GM12878 (cell line): ENCODE results near the gene SIPA1. TPM values are rescaled to one million over a fixed set of nuclear protein-coding genes. Genes with fewer than 3 reads are reported as not detected.

Experiments
- BHLHE40 ChIP-seq, 2 experiments: fragments of 450-650 bp in 1 of 2; IDR thresholded peaks; 2 replicates each; pipeline ENCODE4 v1.6.1; 2011 to 2017; ENCODE audit warnings: low read depth in 2 of 2, borderline replicate concordance in 1 of 2, improper control_type of control experiment in 1 of 2, low read length in 1 of 2, mild to moderate bottlenecking in 1 of 2
- BMI1 ChIP-seq: fragments of 450-650 bp; IDR thresholded peaks from 2 replicates; pipeline ENCODE4 v1.6.1; 2016; ENCODE audit warnings: mild to moderate bottlenecking, moderate library complexity, borderline replicate concordance
- BRCA1 ChIP-seq: IDR thresholded peaks from 2 replicates; pipeline ENCODE4 v1.6.1; 2011; ENCODE audit warnings: low read depth, low read length, improper control_type of control experiment
- CREB1 ChIP-seq: IDR thresholded peaks from 2 replicates; pipeline ENCODE4 v1.6.1; 2012; ENCODE audit warnings: low read depth, mild to moderate bottlenecking, inconsistent platforms
- IKZF1 ChIP-seq: fragments of 450-650 bp; conservative IDR thresholded peaks from 2 replicates; pipeline ENCODE4 v1.6.1; 2017; ENCODE audit warnings: antibody characterized with exemption, mild to moderate bottlenecking
- IKZF2 ChIP-seq, 2 experiments: fragments of 450-650 bp; IDR thresholded peaks; 2 replicates each; pipeline ENCODE4 v1.6.1; 2017; ENCODE audit warnings: mild to moderate bottlenecking in 2 of 2, moderate library complexity in 2 of 2
- IRF4 ChIP-seq: IDR thresholded peaks from 2 replicates; pipeline ENCODE4 v1.6.1; 2011; ENCODE audit warnings: low read depth, low read length
- MTA3 ChIP-seq: IDR thresholded peaks from 2 replicates; pipeline ENCODE4 v1.6.1; 2012; ENCODE audit warnings: low read length, inconsistent platforms, borderline replicate concordance
- MYB ChIP-seq: fragments of 150-350 bp; IDR thresholded peaks from 2 replicates; pipeline ENCODE4 v1.6.1; 2014; ENCODE audit warnings: mild to moderate bottlenecking, low read depth, low read length, borderline replicate concordance
- NBN ChIP-seq: fragments of 450-650 bp; IDR thresholded peaks from 2 replicates; pipeline ENCODE4 v1.6.1; 2016
- POU2F2 ChIP-seq: IDR thresholded peaks from 3 replicates; pipeline ENCODE4 v1.6.1; 2011; ENCODE audit warnings: low read depth, mild to moderate bottlenecking, low read length, borderline replicate concordance
- RAD21 ChIP-seq: IDR thresholded peaks from 2 replicates; pipeline ENCODE4 v1.6.1; 2011; ENCODE audit warnings: mild to moderate bottlenecking, low read depth, low read length, moderate library complexity; ENCODE audit not compliant: insufficient read depth
- RUNX3 ChIP-seq: IDR thresholded peaks from 2 replicates; pipeline ENCODE4 v1.6.1; 2012; ENCODE audit warnings: low read length, inconsistent platforms
- SMARCA5 ChIP-seq: fragments of 450-650 bp; IDR thresholded peaks from 2 replicates; pipeline ENCODE4 v1.6.1; 2017; ENCODE audit warnings: mild to moderate bottlenecking
- SUPT20H ChIP-seq: IDR thresholded peaks from 2 replicates; pipeline ENCODE4 v1.6.1; 2011; ENCODE audit warnings: low read depth, mild to moderate bottlenecking, low read length, moderate library complexity, borderline replicate concordance; ENCODE audit not compliant: control insufficient read depth
- TARDBP ChIP-seq: IDR thresholded peaks from 2 replicates; pipeline ENCODE4 v1.6.1; 2016; ENCODE audit warnings: borderline replicate concordance
- TCF3 ChIP-seq: IDR thresholded peaks from 2 replicates; pipeline ENCODE4 v1.6.1; 2012; ENCODE audit warnings: low read depth, mild to moderate bottlenecking, low read length, borderline replicate concordance; ENCODE audit not compliant: insufficient read depth
- polyA plus RNA-seq, 11 experiments: library from polyadenylated mRNA; depleted of rRNA in 4 of 11; unstranded in 6 of 11; stranded (reverse) in 5 of 11; fragments of >200 nt; fragmentation: Nextera tagmentation in 4 of 11; fragmentation: Illumina TruSeq in 1 of 11; extraction: Ambion mirVana in 4 of 11; extraction: Trizol in 1 of 11; gene quantifications; 1 replicate in 1 of 11; 2 replicates in 10 of 11; pipeline versions ENCODE4 v1.2.1 to v1.2.3, GENCODE V29; 2011 to 2016; ENCODE audit warnings: inconsistent platforms in 2 of 11, missing spikeins in 2 of 11, low read depth in 1 of 11
- total RNA-seq, 4 experiments: library from RNA; depleted of rRNA in 3 of 4; stranded (reverse); fragments of >200 nt in 3 of 4; fragmentation: Illumina TruSeq in 1 of 4; extraction: Trizol in 1 of 4; gene quantifications; 2 replicates each; pipeline versions ENCODE4 v1.2.1 to v1.2.3, GENCODE V29; 2013 to 2021
- TF ChIP-seq, protein P1 (sequence below): fragments of 450-650 bp; IDR thresholded peaks from 2 replicates; pipeline ENCODE4 v1.6.1; 2017; ENCODE audit warnings: mild to moderate bottlenecking, moderate library complexity
- TF ChIP-seq, protein P2 (sequence below): fragments of 450-650 bp; IDR thresholded peaks from 2 replicates; pipeline ENCODE4 v1.6.1; 2017; ENCODE audit warnings: low read depth, mild to moderate bottlenecking, moderate library complexity
- TF ChIP-seq, protein P3 (sequence below): fragments of 450-650 bp; IDR thresholded peaks from 2 replicates; pipeline ENCODE4 v1.6.1; 2017; ENCODE audit warnings: mild to moderate bottlenecking, low read depth, inconsistent platforms; ENCODE audit not compliant: poor library complexity, severe bottlenecking
- TF ChIP-seq, protein P4 (sequence below): IDR thresholded peaks from 2 replicates; pipeline ENCODE4 v1.6.1; 2011; ENCODE audit warnings: mild to moderate bottlenecking, low read depth, low read length, moderate library complexity; ENCODE audit not compliant: insufficient replicate concordance

SIPA1 gene
- total and polyA plus RNA-seq, 10 of the 15 experiments (the other 5 are each of a cell fraction or from before 2014, with no cell fraction given) = 1.0 to 139 (median 33.4) TPM

DNA sequence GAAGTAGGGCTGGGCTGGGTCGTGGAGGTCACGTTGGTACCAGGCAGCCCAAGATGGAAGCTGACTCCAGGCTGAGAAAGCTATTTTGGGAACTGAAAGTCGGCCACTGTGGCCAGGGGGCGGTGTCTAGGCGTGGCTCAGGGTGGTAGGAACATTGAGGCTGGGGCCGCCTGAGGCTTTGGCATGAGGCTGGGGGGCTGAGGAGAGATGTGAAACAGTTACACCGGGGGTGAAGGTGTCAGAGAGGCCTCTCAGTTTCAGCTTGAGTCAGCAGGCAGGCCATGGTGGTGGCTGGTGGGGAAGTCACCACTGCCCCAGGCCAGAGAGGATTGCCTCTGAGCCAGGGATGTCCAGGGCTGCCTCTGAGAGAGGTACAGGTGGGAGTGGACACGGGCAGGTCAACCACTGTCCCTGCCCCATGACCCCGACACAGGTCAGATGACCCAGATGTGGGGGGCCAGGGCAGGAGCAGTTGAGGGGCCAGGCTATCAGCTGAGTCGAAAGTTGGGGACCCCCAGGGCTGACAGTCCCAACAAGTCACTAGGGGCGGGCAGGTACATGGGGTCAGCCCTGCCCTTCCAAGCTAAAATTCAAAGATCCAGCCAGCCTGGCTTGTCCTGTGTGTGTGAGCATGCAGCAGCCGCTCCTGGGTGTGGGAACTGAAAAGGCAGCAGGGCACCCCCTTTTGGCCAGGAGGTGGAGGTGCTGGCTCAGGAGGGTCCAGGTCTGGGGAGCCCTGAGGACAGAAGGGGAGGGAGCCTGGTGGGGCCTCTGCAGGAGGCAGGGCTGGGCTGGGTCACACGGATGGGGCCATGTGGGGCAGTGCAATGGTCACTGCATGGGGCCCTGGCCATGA is 49.5 kb upstream of the SIPA1 start (continued):
- peak; percentile 68 to 88 for TF ChIP-seq BHLHE40 (IDR thresholded peaks at IDR 0.05; ENCODE audit: borderline replicate concordance in 1 of 2, low read depth in 2 of 2, low read length in 1 of 2)
- TF ChIP-seq TCF3 = no peak; the same call in 1 of the 2 replicates
- TF ChIP-seq IRF4 = peak; percentile 99
- TF ChIP-seq SUPT20H = no peak
- TF ChIP-seq, protein P1, sequence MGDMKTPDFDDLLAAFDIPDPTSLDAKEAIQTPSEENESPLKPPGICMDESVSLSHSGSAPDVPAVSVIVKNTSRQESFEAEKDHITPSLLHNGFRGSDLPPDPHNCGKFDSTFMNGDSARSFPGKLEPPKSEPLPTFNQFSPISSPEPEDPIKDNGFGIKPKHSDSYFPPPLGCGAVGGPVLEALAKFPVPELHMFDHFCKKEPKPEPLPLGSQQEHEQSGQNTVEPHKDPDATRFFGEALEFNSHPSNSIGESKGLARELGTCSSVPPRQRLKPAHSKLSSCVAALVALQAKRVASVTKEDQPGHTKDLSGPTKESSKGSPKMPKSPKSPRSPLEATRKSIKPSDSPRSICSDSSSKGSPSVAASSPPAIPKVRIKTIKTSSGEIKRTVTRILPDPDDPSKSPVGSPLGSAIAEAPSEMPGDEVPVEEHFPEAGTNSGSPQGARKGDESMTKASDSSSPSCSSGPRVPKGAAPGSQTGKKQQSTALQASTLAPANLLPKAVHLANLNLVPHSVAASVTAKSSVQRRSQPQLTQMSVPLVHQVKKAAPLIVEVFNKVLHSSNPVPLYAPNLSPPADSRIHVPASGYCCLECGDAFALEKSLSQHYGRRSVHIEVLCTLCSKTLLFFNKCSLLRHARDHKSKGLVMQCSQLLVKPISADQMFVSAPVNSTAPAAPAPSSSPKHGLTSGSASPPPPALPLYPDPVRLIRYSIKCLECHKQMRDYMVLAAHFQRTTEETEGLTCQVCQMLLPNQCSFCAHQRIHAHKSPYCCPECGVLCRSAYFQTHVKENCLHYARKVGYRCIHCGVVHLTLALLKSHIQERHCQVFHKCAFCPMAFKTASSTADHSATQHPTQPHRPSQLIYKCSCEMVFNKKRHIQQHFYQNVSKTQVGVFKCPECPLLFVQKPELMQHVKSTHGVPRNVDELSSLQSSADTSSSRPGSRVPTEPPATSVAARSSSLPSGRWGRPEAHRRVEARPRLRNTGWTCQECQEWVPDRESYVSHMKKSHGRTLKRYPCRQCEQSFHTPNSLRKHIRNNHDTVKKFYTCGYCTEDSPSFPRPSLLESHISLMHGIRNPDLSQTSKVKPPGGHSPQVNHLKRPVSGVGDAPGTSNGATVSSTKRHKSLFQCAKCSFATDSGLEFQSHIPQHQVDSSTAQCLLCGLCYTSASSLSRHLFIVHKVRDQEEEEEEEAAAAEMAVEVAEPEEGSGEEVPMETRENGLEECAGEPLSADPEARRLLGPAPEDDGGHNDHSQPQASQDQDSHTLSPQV = no peak
- TF ChIP-seq SMARCA5 = peak; percentile 99
- TF ChIP-seq MYB = peak; percentile 54; the same call in 1 of the 2 replicates
- TF ChIP-seq, protein P2, sequence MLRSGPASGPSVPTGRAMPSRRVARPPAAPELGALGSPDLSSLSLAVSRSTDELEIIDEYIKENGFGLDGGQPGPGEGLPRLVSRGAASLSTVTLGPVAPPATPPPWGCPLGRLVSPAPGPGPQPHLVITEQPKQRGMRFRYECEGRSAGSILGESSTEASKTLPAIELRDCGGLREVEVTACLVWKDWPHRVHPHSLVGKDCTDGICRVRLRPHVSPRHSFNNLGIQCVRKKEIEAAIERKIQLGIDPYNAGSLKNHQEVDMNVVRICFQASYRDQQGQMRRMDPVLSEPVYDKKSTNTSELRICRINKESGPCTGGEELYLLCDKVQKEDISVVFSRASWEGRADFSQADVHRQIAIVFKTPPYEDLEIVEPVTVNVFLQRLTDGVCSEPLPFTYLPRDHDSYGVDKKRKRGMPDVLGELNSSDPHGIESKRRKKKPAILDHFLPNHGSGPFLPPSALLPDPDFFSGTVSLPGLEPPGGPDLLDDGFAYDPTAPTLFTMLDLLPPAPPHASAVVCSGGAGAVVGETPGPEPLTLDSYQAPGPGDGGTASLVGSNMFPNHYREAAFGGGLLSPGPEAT = peak; percentile 92
- peak; percentile 71 for TF ChIP-seq BMI1
- TF ChIP-seq POU2F2 = peak; percentile 72; the same call in 2 of the 3 replicates
- peak; percentile 86 for TF ChIP-seq RAD21
- TF ChIP-seq, protein P3, sequence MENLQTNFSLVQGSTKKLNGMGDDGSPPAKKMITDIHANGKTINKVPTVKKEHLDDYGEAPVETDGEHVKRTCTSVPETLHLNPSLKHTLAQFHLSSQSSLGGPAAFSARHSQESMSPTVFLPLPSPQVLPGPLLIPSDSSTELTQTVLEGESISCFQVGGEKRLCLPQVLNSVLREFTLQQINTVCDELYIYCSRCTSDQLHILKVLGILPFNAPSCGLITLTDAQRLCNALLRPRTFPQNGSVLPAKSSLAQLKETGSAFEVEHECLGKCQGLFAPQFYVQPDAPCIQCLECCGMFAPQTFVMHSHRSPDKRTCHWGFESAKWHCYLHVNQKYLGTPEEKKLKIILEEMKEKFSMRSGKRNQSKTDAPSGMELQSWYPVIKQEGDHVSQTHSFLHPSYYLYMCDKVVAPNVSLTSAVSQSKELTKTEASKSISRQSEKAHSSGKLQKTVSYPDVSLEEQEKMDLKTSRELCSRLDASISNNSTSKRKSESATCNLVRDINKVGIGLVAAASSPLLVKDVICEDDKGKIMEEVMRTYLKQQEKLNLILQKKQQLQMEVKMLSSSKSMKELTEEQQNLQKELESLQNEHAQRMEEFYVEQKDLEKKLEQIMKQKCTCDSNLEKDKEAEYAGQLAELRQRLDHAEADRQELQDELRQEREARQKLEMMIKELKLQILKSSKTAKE = peak; percentile 96
- peak; percentile 97 to 99 for TF ChIP-seq IKZF2 (IDR thresholded peaks at IDR 0.05)
- TF ChIP-seq NBN = peak; percentile 98
- peak; percentile 99 for TF ChIP-seq IKZF1
- TF ChIP-seq, protein P4, sequence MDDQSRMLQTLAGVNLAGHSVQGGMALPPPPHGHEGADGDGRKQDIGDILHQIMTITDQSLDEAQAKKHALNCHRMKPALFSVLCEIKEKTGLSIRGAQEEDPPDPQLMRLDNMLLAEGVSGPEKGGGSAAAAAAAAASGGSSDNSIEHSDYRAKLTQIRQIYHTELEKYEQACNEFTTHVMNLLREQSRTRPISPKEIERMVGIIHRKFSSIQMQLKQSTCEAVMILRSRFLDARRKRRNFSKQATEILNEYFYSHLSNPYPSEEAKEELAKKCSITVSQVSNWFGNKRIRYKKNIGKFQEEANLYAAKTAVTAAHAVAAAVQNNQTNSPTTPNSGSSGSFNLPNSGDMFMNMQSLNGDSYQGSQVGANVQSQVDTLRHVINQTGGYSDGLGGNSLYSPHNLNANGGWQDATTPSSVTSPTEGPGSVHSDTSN = peak; percentile 44
- 0 out of 2 replicates have a peak, but pooled peaks have one; percentile 69 for TF ChIP-seq TARDBP
- TF ChIP-seq CREB1 = peak; percentile 73
- TF ChIP-seq RUNX3 = peak; percentile 92
- no peak for TF ChIP-seq BRCA1
- peak; percentile 21; the same call in 1 of the 2 replicates for TF ChIP-seq MTA3
